Mononuclear cell (primary cell): ENCODE data around the gene RPL37. TPM values are rescaled to one million over a fixed set of nuclear protein-coding genes. Genes with fewer than 3 reads are reported as not detected.

Experiments used
- H3K27me3 ChIP-seq: 2 replicates; pipeline ENCODE4 v1.6.0; 2011; ENCODE audit warnings: low read length, control low read depth; ENCODE audit not compliant: insufficient read depth
- H3K4me1 ChIP-seq: 2 replicates; pipeline ENCODE4 v1.5.1; 2011; ENCODE audit warnings: mild to moderate bottlenecking, low read length, control low read depth; ENCODE audit not compliant: insufficient read depth
- H3K4me3 ChIP-seq: 2 replicates; pipeline ENCODE4 v1.5.1; 2011; ENCODE audit warnings: mild to moderate bottlenecking, low read length, moderate library complexity
- H3K9me3 ChIP-seq: 2 replicates; pipeline ENCODE4 v1.5.1; 2011; ENCODE audit warnings: low read depth, mild to moderate bottlenecking, control low read depth, low read length
- total RNA-seq: library from RNA; depleted of rRNA; stranded (reverse); fragments of >200 nt; gene quantifications from one replicate; pipeline ENCODE4 v1.2.3, GENCODE V29; 2012

RPL37 gene
- total RNA-seq, 1 donor = 790 TPM

- Histone ChIP-seq H3K4me3 (no peak overlapping the region), H3K9me3 (no peaks in the 10 kb centered on the region), H3K4me1 (peaks cover 29% of the 10 kb centered on the region), H3K27me3 (no peaks in the 10 kb centered on the region)
Measured at GRCh38 chr5:40847525-40847924, 12.5 kb upstream of the RPL37 start.

- Histone ChIP-seq H3K27me3 (no peaks in the 10 kb centered on the region), H3K4me1 (peaks cover 35% of the 10 kb centered on the region), H3K9me3 (no peaks in the 10 kb centered on the region), H3K4me3 (no peak overlapping the region)
Measured at GRCh38 chr5:40846371-40846770, 11.3 kb upstream of the RPL37 start.

GRCh38 chr5:40844565-40844964 is 9.5 kb upstream of the RPL37 start:
- H3K9me3 ChIP-seq = no peaks in the 10 kb centered on the region
- H3K4me3 ChIP-seq = no peak overlapping the region
- H3K27me3 ChIP-seq = no peaks in the 10 kb centered on the region
- H3K4me1 ChIP-seq = peaks cover 36% of the 10 kb centered on the region

GRCh38 chr5:40842351-40842750 is 7.3 kb upstream of the RPL37 start:
- no peaks in the 10 kb centered on the region for H3K27me3 ChIP-seq
- H3K9me3 ChIP-seq = no peaks in the 10 kb centered on the region
- no peak overlapping the region for H3K4me3 ChIP-seq
- H3K4me1 ChIP-seq = peaks cover 31% of the 10 kb centered on the region

- Histone ChIP-seq H3K4me3 (peak within 1 kb of the TSS; percentile 63), H3K27me3 (no peaks in the 10 kb centered on the region), H3K9me3 (no peaks in the 10 kb centered on the region), H3K4me1 (peaks cover 31% of the 10 kb centered on the region)
Measured at GRCh38 chr5:40841068-40841805, 6.2 kb upstream of the RPL37 start, which contains the start of gene CARD6. TSS of gene CARD6 (plus strand) at chr5:40841367. CDS start at chr5:40841383, 16 bp downstream.

- peaks cover 39% of the 10 kb centered on the region for H3K4me1 ChIP-seq
- no peaks in the 10 kb centered on the region for H3K9me3 ChIP-seq
- no peaks in the 10 kb centered on the region for H3K27me3 ChIP-seq
- H3K4me3 ChIP-seq = no peak overlapping the region
Measured at GRCh38 chr5:40838086-40838485, 3.1 kb upstream of the RPL37 start.

GRCh38 chr5:40834391-40834848 is 602 bp downstream of the RPL37 start:
- H3K4me1 ChIP-seq = peaks cover 25% of the 10 kb centered on the region
- H3K4me3 ChIP-seq = peak overlapping the region; percentile 60
- H3K9me3 ChIP-seq = no peaks in the 10 kb centered on the region
- H3K27me3 ChIP-seq = no peaks in the 10 kb centered on the region

- Histone ChIP-seq H3K27me3 (no peaks in the 10 kb centered on the region), H3K9me3 (no peaks in the 10 kb centered on the region), H3K4me3 (peak overlapping the region; percentile 60), H3K4me1 (peaks cover 23% of the 10 kb centered on the region)
Measured at GRCh38 chr5:40833712-40834229, 1.3 kb downstream of the RPL37 start.

GRCh38 chr5:40832345-40832744 is 2.7 kb downstream of the RPL37 start:
- Histone ChIP-seq H3K27me3 (no peaks in the 10 kb centered on the region), H3K4me3 (no peak overlapping the region), H3K4me1 (peaks cover 21% of the 10 kb centered on the region), H3K9me3 (no peaks in the 10 kb centered on the region)

- H3K9me3 ChIP-seq = no peaks in the 10 kb centered on the region
- peaks cover 21% of the 10 kb centered on the region for H3K4me1 ChIP-seq
- no peaks in the 10 kb centered on the region for H3K27me3 ChIP-seq
- H3K4me3 ChIP-seq = no peak overlapping the region
Measured at GRCh38 chr5:40831346-40832210, 3.4 kb downstream of the RPL37 start.

GRCh38 chr5:40829748-40830533 is 5.1 kb downstream of the RPL37 start:
- peaks cover 13% of the 10 kb centered on the region for H3K4me1 ChIP-seq
- no peak overlapping the region for H3K4me3 ChIP-seq
- no peaks in the 10 kb centered on the region for H3K9me3 ChIP-seq
- no peaks in the 10 kb centered on the region for H3K27me3 ChIP-seq

GRCh38 chr5:40828690-40829661 is 6.0 kb downstream of the RPL37 start:
- H3K27me3 ChIP-seq = no peaks in the 10 kb centered on the region

GRCh38 chr5:40828021-40828631 is 6.9 kb downstream of the RPL37 start:
- no peak overlapping the region for H3K4me3 ChIP-seq
- H3K4me1 ChIP-seq = peaks cover 2% of the 10 kb centered on the region
- H3K9me3 ChIP-seq = no peaks in the 10 kb centered on the region
- no peaks in the 10 kb centered on the region for H3K27me3 ChIP-seq

More at GRCh38 chr5:40828690-40829661, 6.0 kb downstream of the RPL37 start:
- Histone ChIP-seq H3K4me3 (no peak overlapping the region), H3K9me3 (no peaks in the 10 kb centered on the region), H3K4me1 (peaks cover 11% of the 10 kb centered on the region)
